Esophagus muscularis mucosa (tissue), 3 donors: ENCODE measurements around the gene CROCC2.

ENCODE experiments used
- POLR2A ChIP-seq: fragments of 450-650 bp; IDR thresholded peaks from one replicate; pipeline ENCODE4 v1.6.1; 2017; ENCODE audit warnings: antibody characterized with exemption, moderate library complexity, mild to moderate bottlenecking, low read depth
- POLR2AphosphoS5 ChIP-seq, 2 donors: sonication (generic); formaldehyde crosslinking; IDR thresholded peaks; one replicate each; pipeline ENCODE4 v1.6.1; 2017; ENCODE audit warnings: antibody characterized with exemption in 2 of 2
- TF ChIP-seq, protein P1 (sequence below), 3 experiments: fragments of 200-600 bp in 2 of 3; fragments of 450-650 bp in 1 of 3; sonication (generic) in 2 of 3; IDR thresholded peaks; one replicate each; pipeline ENCODE4 v1.5.1; 2017 to 2019; ENCODE audit warnings: antibody characterized with exemption in 3 of 3, mild to moderate bottlenecking in 2 of 3, moderate library complexity in 1 of 3

DNA sequence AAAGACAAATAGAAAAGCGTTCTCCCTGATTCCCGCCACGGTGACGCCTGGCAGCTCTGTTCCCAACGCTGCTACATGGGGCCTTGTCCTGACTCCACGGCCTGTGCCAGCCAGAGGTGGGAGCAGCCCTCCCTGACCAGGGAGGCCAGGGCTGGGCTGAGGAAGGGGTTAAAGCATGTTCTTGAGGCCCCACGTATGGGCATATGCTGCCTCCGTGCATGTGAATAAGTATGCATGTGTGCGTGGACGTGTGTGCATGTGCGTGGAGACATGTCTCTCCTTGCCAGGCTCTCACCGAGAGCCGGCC, 90.7 kb downstream of the CROCC2 start:
- no peak for TF ChIP-seq POLR2A
- TF ChIP-seq, protein P1, sequence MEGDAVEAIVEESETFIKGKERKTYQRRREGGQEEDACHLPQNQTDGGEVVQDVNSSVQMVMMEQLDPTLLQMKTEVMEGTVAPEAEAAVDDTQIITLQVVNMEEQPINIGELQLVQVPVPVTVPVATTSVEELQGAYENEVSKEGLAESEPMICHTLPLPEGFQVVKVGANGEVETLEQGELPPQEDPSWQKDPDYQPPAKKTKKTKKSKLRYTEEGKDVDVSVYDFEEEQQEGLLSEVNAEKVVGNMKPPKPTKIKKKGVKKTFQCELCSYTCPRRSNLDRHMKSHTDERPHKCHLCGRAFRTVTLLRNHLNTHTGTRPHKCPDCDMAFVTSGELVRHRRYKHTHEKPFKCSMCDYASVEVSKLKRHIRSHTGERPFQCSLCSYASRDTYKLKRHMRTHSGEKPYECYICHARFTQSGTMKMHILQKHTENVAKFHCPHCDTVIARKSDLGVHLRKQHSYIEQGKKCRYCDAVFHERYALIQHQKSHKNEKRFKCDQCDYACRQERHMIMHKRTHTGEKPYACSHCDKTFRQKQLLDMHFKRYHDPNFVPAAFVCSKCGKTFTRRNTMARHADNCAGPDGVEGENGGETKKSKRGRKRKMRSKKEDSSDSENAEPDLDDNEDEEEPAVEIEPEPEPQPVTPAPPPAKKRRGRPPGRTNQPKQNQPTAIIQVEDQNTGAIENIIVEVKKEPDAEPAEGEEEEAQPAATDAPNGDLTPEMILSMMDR (IDR thresholded peaks at IDR 0.05) = no peak
- TF ChIP-seq POLR2AphosphoS5 (IDR thresholded peaks at IDR 0.05) = no peak
